ENCODE measurements around the gene KARS1.

DNA sequence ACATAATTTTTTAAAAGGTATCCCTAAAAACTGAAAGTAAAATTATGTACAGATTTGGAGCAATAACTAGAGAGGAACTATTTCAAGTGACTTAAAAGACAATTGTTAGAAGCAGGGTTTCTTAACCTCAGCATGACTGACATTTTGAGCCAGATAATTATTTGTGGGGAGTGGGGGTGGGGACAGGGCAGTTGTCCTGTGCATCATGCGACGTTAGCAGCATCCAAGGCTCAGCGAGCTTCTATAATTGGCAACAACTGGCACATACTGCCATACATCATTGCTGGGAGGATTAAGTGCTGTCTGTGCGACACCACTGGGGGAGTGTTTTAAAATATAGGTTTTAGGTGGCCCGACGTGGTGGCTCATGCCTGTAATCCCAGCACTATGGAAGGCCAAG lies 54.2 kb downstream of the KARS1 start:
- TF ChIP-seq POLR2A (IDR thresholded peaks at IDR 0.05): no peak
- no peak for TF ChIP-seq CTCF (IDR thresholded peaks at IDR 0.05)
